ENCODE measurements around the gene NPEPL1. TPM values are rescaled to one million over a fixed set of nuclear protein-coding genes. Genes with fewer than 3 reads are reported as not detected.

The NPEPL1 gene
- total and polyA plus RNA-seq, 2 donors (not counting 3 experiments of a cell fraction or from before 2014, with no cell fraction given): 22.5 to 40.8 TPM

Other genes with a start within 250 kb of the NPEPL1 start
- gene APCDD1L, start 177.4 kb upstream of the NPEPL1 start, total RNA-seq: 0.88 and 1.4 TPM in 2 replicates
- 0.13 and 0.17 TPM in 2 replicates for gene APCDD1L, start 177.4 kb upstream of the NPEPL1 start, polyA plus RNA-seq
- 58.5 and 63.5 TPM in 2 replicates for gene STX16, start 41.5 kb upstream of the NPEPL1 start, total RNA-seq
- gene STX16, start 41.5 kb upstream of the NPEPL1 start, polyA plus RNA-seq: 33.0 and 43.1 TPM in 2 replicates
- 0.58 and 0.74 TPM in 2 replicates for gene GNAS-AS1, start 158.1 kb downstream of the NPEPL1 start, total RNA-seq
- gene GNAS-AS1, start 158.1 kb downstream of the NPEPL1 start, polyA plus RNA-seq: 0.11 TPM in 1 of 2 replicates, not detected in the other
- gene GNAS, start 159.9 kb downstream of the NPEPL1 start, total RNA-seq: 1,141 and 1,217 TPM in 2 replicates
- 1,637 and 1,882 TPM in 2 replicates for gene GNAS, start 159.9 kb downstream of the NPEPL1 start, polyA plus RNA-seq

Measured in endothelial cell of umbilical vein (primary cell).